RWPE1 (cell line): ENCODE measurements around the gene SERBP1.
"Not testable (repeated sequence)": the region's sequence is repeated elsewhere in the genome, so short reads cannot be mapped to it uniquely, and the experiment has no call there.

ENCODE experiments used
- CTCF ChIA-PET: fragments of 350-600 bp; sonication (Branson Sonifier 250); formaldehyde crosslinking; extraction: SDS; loops from one replicate; lab custom pipeline; 2021; lab: Yijun Ruan, JAX
- POLR2A ChIA-PET: fragments of 400-600 bp; formaldehyde crosslinking; extraction: SDS; loops from one replicate; lab custom pipeline; 2020; ENCODE audit warnings: antibody characterized with exemption; ENCODE audit not compliant: low non-redundant PET; lab: Yijun Ruan, JAX
- DNase-seq: peaks from one replicate; pipeline ENCODE4 v3.0.0; 2012; ENCODE audit warnings: low spot score
- H3K27ac ChIP-seq: fragments of 450-650 bp; 2 replicates; pipeline ENCODE4 v1.5.1; 2017
- TF ChIP-seq, protein P1 (sequence below): fragments of 450-650 bp; conservative IDR thresholded peaks from 2 replicates; pipeline ENCODE4 v1.5.1; 2017; ENCODE audit warnings: low read depth, mild to moderate bottlenecking

Gene SERBP1

DNA sequence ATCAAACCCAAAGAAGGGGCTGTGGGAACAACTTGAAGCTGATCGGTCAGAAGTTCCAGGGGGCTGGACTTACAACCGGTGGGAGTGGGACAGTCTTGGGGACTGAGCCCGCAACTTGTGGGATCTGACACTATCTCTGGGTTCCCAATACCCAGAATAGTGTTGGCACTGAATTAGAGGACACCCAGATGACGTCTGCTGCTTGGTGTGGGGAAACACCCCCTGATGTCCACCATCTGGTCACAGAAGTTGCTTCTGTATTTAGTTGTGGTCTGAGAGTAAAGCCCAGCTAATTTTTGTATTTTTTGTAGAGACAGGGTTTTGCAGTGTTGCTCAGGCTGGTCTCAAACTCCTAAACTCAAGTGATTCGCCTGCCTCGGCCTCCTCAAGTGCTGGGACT lies 28.8 kb downstream of the SERBP1 start:
- ChIA-PET CTCF (interaction anchor here (0.6 kb wide), 1 partner anchor 116 kb away, joined by 3 read pairs; no protein-coding TSS in a partner anchor), POLR2A (no interaction called here)
- TF ChIP-seq, protein P1, sequence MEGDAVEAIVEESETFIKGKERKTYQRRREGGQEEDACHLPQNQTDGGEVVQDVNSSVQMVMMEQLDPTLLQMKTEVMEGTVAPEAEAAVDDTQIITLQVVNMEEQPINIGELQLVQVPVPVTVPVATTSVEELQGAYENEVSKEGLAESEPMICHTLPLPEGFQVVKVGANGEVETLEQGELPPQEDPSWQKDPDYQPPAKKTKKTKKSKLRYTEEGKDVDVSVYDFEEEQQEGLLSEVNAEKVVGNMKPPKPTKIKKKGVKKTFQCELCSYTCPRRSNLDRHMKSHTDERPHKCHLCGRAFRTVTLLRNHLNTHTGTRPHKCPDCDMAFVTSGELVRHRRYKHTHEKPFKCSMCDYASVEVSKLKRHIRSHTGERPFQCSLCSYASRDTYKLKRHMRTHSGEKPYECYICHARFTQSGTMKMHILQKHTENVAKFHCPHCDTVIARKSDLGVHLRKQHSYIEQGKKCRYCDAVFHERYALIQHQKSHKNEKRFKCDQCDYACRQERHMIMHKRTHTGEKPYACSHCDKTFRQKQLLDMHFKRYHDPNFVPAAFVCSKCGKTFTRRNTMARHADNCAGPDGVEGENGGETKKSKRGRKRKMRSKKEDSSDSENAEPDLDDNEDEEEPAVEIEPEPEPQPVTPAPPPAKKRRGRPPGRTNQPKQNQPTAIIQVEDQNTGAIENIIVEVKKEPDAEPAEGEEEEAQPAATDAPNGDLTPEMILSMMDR: no peak
- H3K27ac ChIP-seq: peak overlapping the region; percentile 58
- DNase-seq: no peak

DNA sequence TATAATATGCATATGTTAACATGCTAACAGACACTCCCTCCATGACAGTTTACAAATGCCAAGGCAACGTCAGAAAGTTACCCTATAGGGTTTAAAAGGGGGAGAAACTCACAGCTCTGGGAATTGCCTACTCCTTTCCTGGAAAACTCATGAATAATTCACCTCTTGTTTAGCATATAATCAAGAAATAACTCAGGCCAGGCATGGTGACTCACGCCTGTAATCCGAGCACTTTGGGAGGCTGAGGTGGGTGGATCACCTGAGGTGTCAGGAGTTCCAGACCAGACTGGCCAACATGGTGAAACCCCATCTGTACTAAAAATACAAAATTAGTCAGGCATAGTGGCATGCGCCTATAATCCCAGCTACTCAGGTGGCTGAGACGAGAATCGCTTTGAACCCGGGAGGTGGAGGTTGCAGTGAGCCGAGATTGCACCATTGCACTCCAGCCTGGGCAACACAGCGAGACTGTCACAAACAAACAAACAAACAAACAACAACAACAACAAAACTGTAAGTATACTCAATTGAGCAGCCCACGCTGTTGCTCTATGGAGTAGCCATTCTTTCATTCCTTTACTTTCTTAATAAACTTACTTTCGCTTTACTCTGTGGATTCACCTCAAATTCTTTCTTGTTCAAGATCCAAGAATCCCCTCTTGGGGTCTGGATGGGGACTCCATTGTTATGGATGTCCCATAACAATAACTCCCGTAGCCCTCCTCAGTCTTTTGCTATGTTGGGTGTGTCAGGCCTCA lies 30.0 kb downstream of the SERBP1 start:
- DNase-seq, POLR2A ChIA-PET: not testable (repeated sequence)
- H3K27ac ChIP-seq: peak overlapping the region; percentile 58
- CTCF ChIA-PET: interaction anchor here (0.6 kb wide), 2 partner anchors 8 to 326 kb away, joined by 3 read pairs; no protein-coding TSS in a partner anchor

DNA sequence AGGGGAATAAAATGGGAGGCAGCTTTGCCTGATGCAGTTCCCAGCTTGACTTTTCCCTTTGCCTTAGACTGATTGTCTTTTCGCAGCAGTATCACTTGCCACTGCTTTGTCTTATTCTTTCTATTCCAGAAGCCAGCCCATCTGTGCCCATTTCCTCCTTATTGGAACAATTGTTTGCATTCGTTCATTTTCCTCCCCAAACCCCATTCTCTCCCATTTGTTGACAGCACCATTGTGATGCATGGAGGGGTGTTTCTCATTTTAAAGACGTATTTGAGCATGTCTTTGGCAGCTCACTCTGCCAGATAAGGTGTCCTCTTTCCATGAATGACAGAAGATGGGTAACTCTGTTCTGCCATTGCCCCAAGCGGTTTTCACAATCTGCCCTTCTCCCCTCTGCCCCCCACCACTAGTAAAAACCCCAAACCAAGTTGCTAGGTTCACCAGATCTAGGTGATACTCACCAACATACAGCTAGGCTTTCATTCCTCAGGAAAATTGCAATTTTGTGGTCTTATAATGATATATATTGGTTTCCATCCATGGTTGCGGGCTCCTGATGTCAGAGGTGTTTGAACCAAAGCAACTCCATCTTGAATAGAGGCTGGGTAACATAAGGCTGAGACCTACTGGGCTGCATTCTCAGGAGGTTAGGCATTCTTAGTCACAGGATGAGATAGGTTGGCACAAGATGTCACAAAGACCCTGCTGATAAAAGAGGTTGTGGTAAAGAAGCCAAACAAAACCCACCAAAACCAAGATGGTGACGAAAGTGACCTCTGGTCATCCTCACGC lies 30.8 kb downstream of the SERBP1 start:
- ChIA-PET CTCF (interaction anchor here (0.6 kb wide), 2 partner anchors 9 to 325 kb away, joined by 3 read pairs; no protein-coding TSS in a partner anchor), POLR2A (no interaction called here)
- TF ChIP-seq, protein P1: no peak
- no peak for DNase-seq
- no peak overlapping the region for H3K27ac ChIP-seq

DNA sequence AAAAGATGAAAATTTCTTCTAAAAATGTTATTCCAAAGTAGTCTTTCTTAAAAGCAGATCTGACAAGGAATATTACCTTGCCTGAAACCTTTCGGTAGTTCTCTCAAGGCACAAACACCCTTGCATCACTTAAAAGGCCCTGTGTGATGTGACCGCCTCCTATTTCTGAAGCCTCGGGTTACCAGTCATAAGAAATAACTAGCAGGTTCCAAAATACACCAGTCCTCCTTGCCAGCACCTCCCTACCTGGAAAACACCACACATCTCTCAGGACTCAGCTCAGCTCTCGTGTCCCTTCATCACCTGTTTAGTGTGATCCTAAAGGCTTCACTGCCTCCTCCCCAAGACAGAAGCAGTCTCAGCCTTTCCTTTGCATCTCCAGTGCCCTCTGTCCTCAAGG lies 35.7 kb downstream of the SERBP1 start:
- CTCF ChIA-PET: interaction anchor here (0.7 kb wide), 1 partner anchor 202 kb away, joined by 3 read pairs; no protein-coding TSS in a partner anchor
- H3K27ac ChIP-seq: no peak overlapping the region
- TF ChIP-seq, protein P1: no peak
- DNase-seq: no peak
- POLR2A ChIA-PET: no interaction called here

DNA sequence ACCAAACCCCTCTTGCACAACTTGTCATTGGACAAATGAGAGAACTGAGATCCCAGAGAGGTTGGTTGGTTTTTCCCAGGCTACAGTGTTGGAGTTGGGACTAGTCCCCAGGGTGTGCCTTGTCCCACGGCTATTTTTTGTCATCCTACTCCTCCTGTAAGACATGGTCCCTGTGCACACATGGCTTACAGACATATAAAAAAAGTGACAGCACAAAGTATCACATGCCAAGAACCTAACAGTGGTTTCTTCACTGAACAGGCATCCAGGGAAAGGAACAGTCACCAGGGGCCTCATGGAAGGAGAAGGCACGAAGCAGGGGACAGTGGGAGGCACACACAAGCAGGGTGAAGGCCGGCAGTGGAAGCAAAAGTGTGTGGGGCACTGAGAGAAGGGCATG lies 36.5 kb downstream of the SERBP1 start:
- no peak overlapping the region for H3K27ac ChIP-seq
- DNase-seq: no peak
- TF ChIP-seq, protein P1: no peak
- POLR2A ChIA-PET: no interaction called here
- CTCF ChIA-PET: no interaction called here

DNA sequence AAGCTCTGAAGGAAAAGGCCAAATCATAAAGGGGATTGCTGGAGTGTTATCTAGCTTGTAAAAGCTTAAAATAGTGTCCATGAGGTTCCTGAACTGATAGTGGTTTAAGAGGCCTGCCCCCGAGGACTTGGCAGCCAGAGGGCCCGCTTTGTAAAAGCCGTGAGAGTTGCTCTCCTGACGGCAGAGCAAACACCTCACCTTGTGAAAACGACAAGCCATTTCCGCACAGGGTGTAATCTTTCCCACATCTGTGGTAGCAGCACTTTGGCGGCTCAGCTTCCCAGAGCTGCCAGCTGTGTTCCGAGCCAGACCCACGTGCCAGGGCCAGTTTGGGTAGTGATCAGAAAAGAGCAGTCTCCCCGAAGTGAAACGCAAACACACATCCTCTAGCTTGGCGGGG lies 37.0 kb downstream of the SERBP1 start:
- TF ChIP-seq, protein P1: no peak
- POLR2A ChIA-PET: no interaction called here
- H3K27ac ChIP-seq: no peak overlapping the region
- DNase-seq: no peak
- CTCF ChIA-PET: interaction anchor here (0.5 to 0.6 kb wide), 2 partner anchors 28 to 107 kb away, joined by 3 to 4 read pairs; no protein-coding TSS in a partner anchor
